Transverse colon (tissue), 4 donors: ENCODE data around the gene ZNF439. TPM values are rescaled to one million over a fixed set of nuclear protein-coding genes. Genes with fewer than 3 reads are reported as not detected.

ENCODE experiments used
- DNase-seq: peaks from one replicate; pipeline ENCODE4 v3.0.0-alpha.2; 2019
- H3K27ac ChIP-seq, 4 donors: fragments of 200-600 bp; sonication (generic); 2 replicates each; pipeline ENCODE4 v1.5.1; 2016 to 2018; ENCODE audit warnings: inconsistent platforms in 4 of 4
- H3K27me3 ChIP-seq: fragments of 200-600 bp; sonication (generic); 2 replicates; pipeline ENCODE4 v1.5.1; 2017; ENCODE audit warnings: inconsistent platforms
- H3K36me3 ChIP-seq, 4 donors: fragments of 200-600 bp; sonication (generic); 2 replicates each; pipeline ENCODE4 v1.5.1; 2017 to 2019; ENCODE audit warnings: inconsistent platforms in 4 of 4
- H3K4me1 ChIP-seq, 4 donors: fragments of 200-600 bp; sonication (generic); 2 replicates each; pipeline ENCODE4 v1.5.1; 2017 to 2020; ENCODE audit warnings: inconsistent platforms in 4 of 4
- H3K4me3 ChIP-seq, 4 donors: fragments of 200-600 bp; sonication (generic); 1 replicate in 1 of 4; 2 replicates in 3 of 4; pipeline versions ENCODE4 v1.5.1 to v1.6.1; 2017 to 2019; ENCODE audit warnings: inconsistent platforms in 4 of 4
- H3K9me3 ChIP-seq, 2 donors: fragments of 200-600 bp; sonication (generic); 2 replicates each; pipeline ENCODE4 v1.5.1; 2017 to 2019; ENCODE audit warnings: inconsistent platforms in 2 of 2
- EP300 ChIP-seq: sonication (generic); formaldehyde crosslinking; IDR thresholded peaks from one replicate; pipeline ENCODE4 v1.6.1; 2017; ENCODE audit warnings: antibody characterized with exemption, low read depth
- POLR2A ChIP-seq: fragments of 450-650 bp; IDR thresholded peaks from one replicate; pipeline ENCODE4 v1.6.1; 2016; ENCODE audit warnings: antibody characterized with exemption, mild to moderate bottlenecking, moderate library complexity
- POLR2AphosphoS5 ChIP-seq, 3 donors: sonication (generic); formaldehyde crosslinking; IDR thresholded peaks; one replicate each; pipeline ENCODE4 v1.6.1; 2016; ENCODE audit warnings: antibody characterized with exemption in 3 of 3
- WGBS, 2 donors: methylation state at CpG; one replicate each; pipeline ENCODE4 v1.1.5; 2018; ENCODE audit warnings: low coverage in 1 of 2; 5-methylcytosine and 5-hydroxymethylcytosine counted together
- in situ Hi-C, 4 donors: fragments of 200-750 bp; cut with MboI; loops; one replicate each; pipeline versions ENCODE4 v1.15.0 to v1.15.1; 2017; ENCODE audit warnings: low sequenced_read_pairs in 3 of 4, low pct_ligation_motif_present in 1 of 4, low pct_unique_long_range_greater_than_20kb in 1 of 4
- intact Hi-C: fragments of 100-400 bp; cut with DNase I; formaldehyde crosslinking; loops from one replicate; pipeline ENCODE4 v1.15.1; 2023; ENCODE audit warnings: low total_unique reads
- total RNA-seq, 4 donors: library from RNA; depleted of rRNA; stranded (reverse); fragments of >200 nt; gene quantifications; one replicate each; pipeline ENCODE4 v1.1.0, GENCODE V29; 2016
- TF ChIP-seq, protein P1 (sequence below), 5 experiments: fragments of 200-600 bp in 3 of 5; fragments of 450-650 bp in 2 of 5; sonication (generic) in 3 of 5; IDR thresholded peaks; 1 replicate in 2 of 5; 2 replicates in 3 of 5; pipeline ENCODE4 v1.5.1; 2016 to 2017; ENCODE audit warnings: antibody characterized with exemption in 5 of 5, inconsistent platforms in 3 of 5, mild to moderate bottlenecking in 2 of 5, moderate library complexity in 1 of 5

ZNF439 gene
- total RNA-seq, result 10 to 100 TPM; 14.6 to 20.3 (median 16.0) TPM

DNA sequence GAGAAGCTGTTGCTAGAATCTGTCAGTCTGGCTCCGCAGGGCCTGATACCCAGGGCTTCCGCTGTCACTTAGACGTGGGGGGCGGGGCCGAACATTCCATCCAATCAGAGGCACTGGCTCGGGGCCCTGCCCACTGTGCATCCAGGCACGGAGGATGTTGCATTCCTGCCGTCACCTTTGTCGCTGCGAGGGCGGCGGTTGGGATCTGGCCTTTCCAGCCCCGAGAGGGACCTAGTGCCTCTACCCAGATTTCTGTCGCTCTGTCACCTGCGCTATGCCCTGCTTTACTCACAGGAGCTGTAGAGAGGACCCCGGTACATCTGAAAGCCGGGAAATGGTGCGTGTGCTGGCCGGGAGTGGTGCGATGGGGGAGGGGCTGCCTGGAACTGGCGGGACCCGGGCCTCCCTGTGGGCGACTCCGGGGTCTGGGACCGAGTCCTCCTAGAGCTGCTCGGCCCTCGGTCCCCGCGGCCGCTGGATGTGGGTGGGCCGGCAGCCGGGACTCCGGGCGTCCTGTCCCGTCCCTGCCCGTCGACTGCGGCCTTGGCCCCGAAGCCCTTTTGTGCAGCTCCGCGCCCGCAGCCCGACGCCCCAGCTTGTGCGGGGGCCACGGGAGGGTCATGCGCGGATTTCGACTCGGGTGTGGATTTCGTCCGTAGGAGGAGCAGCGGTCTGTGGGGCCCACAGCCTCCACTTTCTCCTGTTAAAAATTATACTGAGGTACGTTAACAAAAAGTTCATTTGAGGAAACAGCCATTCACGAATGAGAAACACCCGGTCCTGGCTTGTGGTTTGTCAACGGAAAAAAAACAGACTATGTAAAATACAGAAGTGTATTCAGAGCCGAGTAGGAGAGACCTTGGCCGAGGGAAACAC is at the start of gene ZNF439:
Gene ZNF439, plus strand, starts transcription at position 133 of the 876 bp plus-strand sequence. Its CDS starts 142 bp downstream, at position 275.
- Histone ChIP-seq H3K36me3 (no peaks in the 10 kb centered on the region), H3K27me3 (no peaks in the 10 kb centered on the region), H3K4me3 (peak within 1 kb of the TSS; percentile 43 to 78 (median 55)), H3K4me1 (peaks cover 2 to 18% (median 3%) of the 10 kb centered on the region in 4 donors), H3K9me3 (no peaks in the 10 kb centered on the region), H3K27ac (peak within 1 kb of the TSS; percentile 70 to 78 (median 74))
- DNase-seq, result peak; percentile 95
- in situ Hi-C loops, result no loop called here
- intact Hi-C loops, result no loop called here
- WGBS, 2 donors, result 2 to 4% methylated on average over 6 to 58 of the region's 59 CpGs
- TF ChIP-seq POLR2A (peak; percentile 68), POLR2AphosphoS5 (IDR thresholded peaks at IDR 0.05) (peak; percentile 55 to 86 (median 78))
- TF ChIP-seq, protein P1, sequence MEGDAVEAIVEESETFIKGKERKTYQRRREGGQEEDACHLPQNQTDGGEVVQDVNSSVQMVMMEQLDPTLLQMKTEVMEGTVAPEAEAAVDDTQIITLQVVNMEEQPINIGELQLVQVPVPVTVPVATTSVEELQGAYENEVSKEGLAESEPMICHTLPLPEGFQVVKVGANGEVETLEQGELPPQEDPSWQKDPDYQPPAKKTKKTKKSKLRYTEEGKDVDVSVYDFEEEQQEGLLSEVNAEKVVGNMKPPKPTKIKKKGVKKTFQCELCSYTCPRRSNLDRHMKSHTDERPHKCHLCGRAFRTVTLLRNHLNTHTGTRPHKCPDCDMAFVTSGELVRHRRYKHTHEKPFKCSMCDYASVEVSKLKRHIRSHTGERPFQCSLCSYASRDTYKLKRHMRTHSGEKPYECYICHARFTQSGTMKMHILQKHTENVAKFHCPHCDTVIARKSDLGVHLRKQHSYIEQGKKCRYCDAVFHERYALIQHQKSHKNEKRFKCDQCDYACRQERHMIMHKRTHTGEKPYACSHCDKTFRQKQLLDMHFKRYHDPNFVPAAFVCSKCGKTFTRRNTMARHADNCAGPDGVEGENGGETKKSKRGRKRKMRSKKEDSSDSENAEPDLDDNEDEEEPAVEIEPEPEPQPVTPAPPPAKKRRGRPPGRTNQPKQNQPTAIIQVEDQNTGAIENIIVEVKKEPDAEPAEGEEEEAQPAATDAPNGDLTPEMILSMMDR (IDR thresholded peaks at IDR 0.05), result no peak

GRCh38 chr19:11806354-11807098 is 42.0 kb upstream of the ZNF439 start:
- TF ChIP-seq, protein P1 (IDR thresholded peaks at IDR 0.05), result no peak
- TF ChIP-seq POLR2A (no peak), EP300 (no peak), POLR2AphosphoS5 (IDR thresholded peaks at IDR 0.05) (no peak)
- 82 to 89% methylated on average over 10 to 11 of the region's 11 CpGs for WGBS, 2 donors
- in situ Hi-C loops (no loop called here), intact Hi-C loops (no loop called here)
- H3K9me3 ChIP-seq, result peaks cover 21 to 29% of the 10 kb centered on the region in 2 donors
- H3K27me3 ChIP-seq, result no peaks in the 10 kb centered on the region
- peaks cover 0 to 17% (median 7%) of the 10 kb centered on the region in 4 donors for H3K36me3 ChIP-seq
- no peak overlapping the region for H3K4me3 ChIP-seq
- no peaks in the 10 kb centered on the region for H3K4me1 ChIP-seq
- DNase-seq, result no peak
- H3K27ac ChIP-seq, result no peak overlapping the region

DNA sequence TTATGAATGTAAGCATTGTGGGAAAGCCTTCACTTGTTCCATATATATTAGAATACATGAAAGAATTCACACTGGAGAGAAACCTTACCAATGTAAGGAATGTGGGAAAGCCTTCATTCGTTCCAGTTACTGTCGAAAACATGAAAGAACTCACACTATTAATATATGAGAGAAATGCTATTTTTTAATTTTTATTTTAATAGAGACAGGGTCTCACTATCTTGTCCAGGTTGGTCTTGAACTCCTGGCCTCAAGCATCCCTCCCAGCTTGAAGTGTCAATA is 41.5 kb upstream of the ZNF439 start:
- TF ChIP-seq, protein P1 (IDR thresholded peaks at IDR 0.05), result no peak
- TF ChIP-seq POLR2AphosphoS5 (IDR thresholded peaks at IDR 0.05), result no peak
- TF ChIP-seq POLR2A, result no peak
- no peak for TF ChIP-seq EP300
- Histone ChIP-seq H3K27ac (no peak overlapping the region), H3K36me3 (peaks cover 0 to 17% (median 7%) of the 10 kb centered on the region in 4 donors), H3K4me1 (no peaks in the 10 kb centered on the region), H3K9me3 (peaks cover 21 to 29% of the 10 kb centered on the region in 2 donors), H3K27me3 (no peaks in the 10 kb centered on the region), H3K4me3 (no peak overlapping the region)
- intact Hi-C loops, result no loop called here
- in situ Hi-C loops, result no loop called here
- DNase-seq, result no peak
- WGBS, 2 donors, result 92% methylated on average over 2 of the region's 2 CpGs

- intact Hi-C loops (no loop called here), in situ Hi-C loops (no loop called here)
- no peak for TF ChIP-seq POLR2A
- Histone ChIP-seq H3K27ac (peak overlapping the region; percentile 94 to 98 (median 96)), H3K4me3 (peak overlapping the region; percentile 83 to 97 (median 84)), H3K4me1 (peaks cover 0 to 18% (median 17%) of the 10 kb centered on the region in 4 donors), H3K27me3 (no peaks in the 10 kb centered on the region), H3K9me3 (no peaks in the 10 kb centered on the region), H3K36me3 (peaks cover 0 to 11% (median 1%) of the 10 kb centered on the region in 4 donors)
- no peak for DNase-seq
- 0% methylated on average over 6 of the region's 6 CpGs; no CpG with 5 or more reads in 1 of the 2 donors for WGBS, 2 donors
These were observed 34.9 kb upstream of the ZNF439 start for GRCh38 chr19:11813703-11814028.
